Upper lobe of left lung (tissue), 6 donors: ENCODE data around the gene HSDL2. TPM values are rescaled to one million over a fixed set of nuclear protein-coding genes. Genes with fewer than 3 reads are reported as not detected.

Experiments used
- ATAC-seq, 2 donors: fragments of 200-7000 bp; cut with Tn5 transposase; one replicate each; pipeline ENCODE4 v1.9.1; 2022; ENCODE audit warnings: mild to moderate bottlenecking in 2 of 2, moderate library complexity in 2 of 2; ENCODE audit not compliant: low FRiP score in 2 of 2
- DNase-seq, 2 donors: peaks; one replicate each; pipeline ENCODE4 v3.0.0-alpha.2; 2019 to 2020
- H3K27ac ChIP-seq, 4 donors: fragments of 200-600 bp; sonication (generic); one replicate each; pipeline ENCODE4 v1.5.1; 2016 to 2019
- H3K27me3 ChIP-seq, 4 donors: fragments of 200-600 bp; sonication (generic); one replicate each; pipeline ENCODE4 v1.5.1; 2017 to 2019
- H3K36me3 ChIP-seq, 4 donors: fragments of 200-600 bp; sonication (generic); one replicate each; pipeline ENCODE4 v1.5.1; 2016 to 2019
- H3K4me1 ChIP-seq, 4 donors: fragments of 200-600 bp; sonication (generic); one replicate each; pipeline ENCODE4 v1.5.1; 2018 to 2019
- H3K4me3 ChIP-seq, 4 donors: fragments of 200-600 bp; sonication (generic); one replicate each; pipeline ENCODE4 v1.5.1; 2017 to 2019; ENCODE audit warnings: mild to moderate bottlenecking in 2 of 4, moderate library complexity in 1 of 4
- H3K9me3 ChIP-seq, 4 donors: fragments of 200-600 bp; sonication (generic); one replicate each; pipeline ENCODE4 v1.5.1; 2018 to 2019
- CTCF ChIP-seq, 6 experiments: fragments of 450-650 bp in 4 of 6; fragments of 200-600 bp in 2 of 6; sonication (generic) in 2 of 6; IDR thresholded peaks; one replicate each; pipeline ENCODE4 v1.5.1; 2016 to 2019; ENCODE audit warnings: antibody characterized with exemption in 6 of 6
- EP300 ChIP-seq, 4 donors: sonication (generic); formaldehyde crosslinking; IDR thresholded peaks; one replicate each; pipeline ENCODE4 v1.5.1; 2017; ENCODE audit warnings: antibody characterized with exemption in 4 of 4, control low read depth in 2 of 4
- POLR2A ChIP-seq, 4 donors: fragments of 450-650 bp; IDR thresholded peaks; one replicate each; pipeline ENCODE4 v1.5.1; 2016 to 2017; ENCODE audit warnings: antibody characterized with exemption in 4 of 4, mild to moderate bottlenecking in 2 of 4
- POLR2AphosphoS5 ChIP-seq, 2 donors: sonication (generic); formaldehyde crosslinking; IDR thresholded peaks; one replicate each; pipeline ENCODE4 v1.5.1; 2017; ENCODE audit warnings: antibody characterized with exemption in 2 of 2
- WGBS, 2 donors: methylation state at CpG; one replicate each; pipeline ENCODE4 v1.1.5; 2017 to 2018; 5-methylcytosine and 5-hydroxymethylcytosine counted together
- total RNA-seq, 6 donors: library from RNA; depleted of rRNA in 4 of 6; stranded (reverse); fragments of >200 nt in 4 of 6; gene quantifications; one replicate each; pipeline versions ENCODE4 v1.1.0 to v1.2.1, GENCODE V29; 2016 to 2021
- donor health status: DM: no; HTN: no; CAD: no; lungs with moderate emphysema.
- donor health status: DM: no; HTN: yes; CAD: no; lungs with severe emphysema.

HSDL2 gene
- total RNA-seq, 6 donors from 2014 or later = 25.1 to 92.6 (median 46.2) TPM

DNA sequence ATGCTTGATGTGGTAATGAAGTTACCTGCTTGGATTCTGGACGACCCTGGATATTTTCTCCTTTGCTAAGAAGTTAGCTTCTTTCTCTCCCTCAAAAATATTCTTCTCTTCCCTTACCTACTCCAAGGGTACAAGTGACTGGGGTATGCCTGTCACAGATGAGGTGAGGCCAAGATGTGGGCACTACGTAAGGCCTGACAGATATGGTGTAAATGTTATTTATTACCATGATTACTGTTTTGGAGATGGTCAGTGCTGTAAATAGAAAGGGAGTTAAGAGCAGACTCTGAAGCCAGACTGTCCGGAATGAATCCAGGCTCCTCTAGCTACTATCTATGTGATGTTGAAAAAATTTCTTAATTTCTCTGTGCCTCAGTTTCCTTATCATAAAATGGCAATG, 105.7 kb downstream of the HSDL2 start:
- Histone ChIP-seq H3K27me3 (no peaks in the 10 kb centered on the region), H3K9me3 (no peaks in the 10 kb centered on the region), H3K27ac (no peak overlapping the region), H3K4me3 (peak overlapping the region in 3 of 4 donors; percentile 73 to 89 (median 84)), H3K36me3 (no peaks in the 10 kb centered on the region), H3K4me1 (peaks cover 2 to 12% (median 7%) of the 10 kb centered on the region in 4 donors)
- ATAC-seq (no peak), DNase-seq (no peak)
- no peak for TF ChIP-seq EP300 (IDR thresholded peaks at IDR 0.05)
- TF ChIP-seq POLR2A (IDR thresholded peaks at IDR 0.05) = no peak
- TF ChIP-seq POLR2AphosphoS5 (IDR thresholded peaks at IDR 0.05) = no peak
- no peak for TF ChIP-seq CTCF (IDR thresholded peaks at IDR 0.05)
- WGBS, 2 donors = 80 to 85% methylated on average over 3 of the region's 3 CpGs

- ATAC-seq = peak; percentile 92 to 94
Measured at GRCh38 chr9:112486221-112487007, 106.5 kb downstream of the HSDL2 start, which contains the start of gene KIAA1958. TSS of gene KIAA1958 (plus strand) at chr9:112486827. CDS start at chr9:112574081, 87,254 bp downstream.

GRCh38 chr9:112487008-112487798, 107.3 kb downstream of the HSDL2 start:
- TF ChIP-seq POLR2AphosphoS5 (IDR thresholded peaks at IDR 0.05) (peak in 1 of 2 donors; percentile 9), EP300 (IDR thresholded peaks at IDR 0.05) (no peak), CTCF (IDR thresholded peaks at IDR 0.05) (peak in 1 of 6 experiments; percentile 26), POLR2A (IDR thresholded peaks at IDR 0.05) (no peak)
- ATAC-seq = peak; percentile 52 to 64
- no peaks in the 10 kb centered on the region for H3K27me3 ChIP-seq
- H3K36me3 ChIP-seq = no peaks in the 10 kb centered on the region
- WGBS, 2 donors = 0 to 1% methylated on average over 11 to 19 of the region's 80 CpGs
- peak overlapping the region; percentile 73 to 91 (median 86) for H3K4me3 ChIP-seq
- H3K9me3 ChIP-seq = no peaks in the 10 kb centered on the region
- peak; percentile 65 to 94 for DNase-seq
- peak overlapping the region; percentile 66 to 83 (median 74) for H3K27ac ChIP-seq
- peaks cover 2 to 12% (median 7%) of the 10 kb centered on the region in 4 donors for H3K4me1 ChIP-seq

More at GRCh38 chr9:112486221-112487007, 106.5 kb downstream of the HSDL2 start, which contains the start of gene KIAA1958:
- peak; percentile 91 to 95 for DNase-seq
- peak within 1 kb of the TSS; percentile 66 to 83 (median 82) for H3K27ac ChIP-seq
- WGBS, 2 donors = 3 to 7% methylated on average over 14 to 36 of the region's 93 CpGs
- no peaks in the 10 kb centered on the region for H3K9me3 ChIP-seq
- peaks cover 2 to 12% (median 7%) of the 10 kb centered on the region in 4 donors for H3K4me1 ChIP-seq
- peak; percentile 28 to 77 for TF ChIP-seq POLR2AphosphoS5 (IDR thresholded peaks at IDR 0.05)
- TF ChIP-seq CTCF (IDR thresholded peaks at IDR 0.05) = no peak
- peak in 1 of 4 donors; percentile 71 for TF ChIP-seq POLR2A (IDR thresholded peaks at IDR 0.05)
- no peaks in the 10 kb centered on the region for H3K36me3 ChIP-seq
- H3K4me3 ChIP-seq = peak within 1 kb of the TSS; percentile 73 to 91 (median 86)
- H3K27me3 ChIP-seq = no peaks in the 10 kb centered on the region

DNA sequence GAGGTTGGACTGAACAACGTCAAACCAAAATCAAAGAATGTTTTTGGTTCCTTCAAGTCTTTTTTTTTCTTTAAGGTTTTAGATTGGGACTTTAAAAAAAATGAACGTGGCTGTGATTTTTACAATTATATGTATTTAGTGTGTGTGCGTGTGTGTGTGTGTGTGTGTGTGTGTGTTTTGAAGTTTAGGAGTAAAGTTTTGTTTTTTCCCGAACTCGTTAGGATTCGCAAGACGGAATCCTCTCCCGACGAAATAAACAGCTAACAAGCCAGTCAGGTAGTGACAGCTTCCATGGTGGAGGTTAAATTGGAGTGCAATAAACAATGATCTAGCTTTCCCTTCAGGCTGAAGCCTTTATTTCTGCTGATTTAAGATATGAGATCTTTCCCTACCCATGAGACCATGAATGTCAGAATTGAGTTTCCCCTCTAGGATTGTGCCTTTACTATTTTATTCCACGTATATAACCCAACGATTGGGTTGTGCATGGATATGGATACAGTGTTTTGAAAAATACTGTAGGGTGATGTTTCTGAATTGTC, 108.0 kb downstream of the HSDL2 start:
- H3K27me3 ChIP-seq = no peaks in the 10 kb centered on the region
- DNase-seq (no peak), ATAC-seq (no peak)
- no peaks in the 10 kb centered on the region for H3K9me3 ChIP-seq
- TF ChIP-seq EP300 (IDR thresholded peaks at IDR 0.05) (no peak), POLR2A (IDR thresholded peaks at IDR 0.05) (no peak), CTCF (IDR thresholded peaks at IDR 0.05) (no peak), POLR2AphosphoS5 (IDR thresholded peaks at IDR 0.05) (no peak)
- H3K36me3 ChIP-seq = no peaks in the 10 kb centered on the region
- peak overlapping the region in 1 of 4 donors; percentile 81 for H3K27ac ChIP-seq
- WGBS, 2 donors = 22 to 23% methylated on average over 11 of the region's 11 CpGs
- peak overlapping the region in 3 of 4 donors; percentile 73 to 89 (median 84) for H3K4me3 ChIP-seq
- H3K4me1 ChIP-seq = peaks cover 2 to 12% (median 7%) of the 10 kb centered on the region in 4 donors
